T-cell (primary cell): Measurements from ENCODE around the gene PATE3. TPM values are rescaled to one million over a fixed set of nuclear protein-coding genes. Genes with fewer than 3 reads are reported as not detected.

Source experiments
- ATAC-seq, 4 experiments: fragments of 200-7000 bp in 3 of 4; fragments of 150-1000 bp in 1 of 4; cut with Tn5 transposase; replicated peaks in 1 of 4; 1 replicate in 3 of 4; 2 replicates in 1 of 4; pipeline ENCODE4 v1.10.0; 2021; ENCODE audit warnings: moderate library complexity in 3 of 4, mild to moderate bottlenecking in 2 of 4, moderate number of reproducible peaks in 1 of 4
- CTCF ChIA-PET, 2 donors: fragments of 300-600 bp; sonication (Branson Sonifier 250); formaldehyde crosslinking; loops; one replicate each; lab custom pipeline; 2022; ENCODE audit warnings: antibody characterized with exemption in 2 of 2; lab: Charles Lee
- POLR2A ChIA-PET, 2 donors: fragments of 300-600 bp; sonication (Branson Sonifier 250); formaldehyde crosslinking; loops; one replicate each; lab custom pipeline; 2022; ENCODE audit warnings: antibody characterized with exemption in 2 of 2; lab: Charles Lee
- DNase-seq, 35 experiments: peaks; one replicate each; pipeline versions ENCODE4 v3.0.0 to v3.0.0-alpha.2; 2013 to 2023
- H3K27ac ChIP-seq: one replicate; pipeline ENCODE4 v1.5.1; 2013; ENCODE audit warnings: low read length
- H3K27me3 ChIP-seq, 2 experiments: replicated peaks in 1 of 2; 1 replicate in 1 of 2; 2 replicates in 1 of 2; pipeline versions ENCODE4 v1.6.1 to v1.7.0; 2013; ENCODE audit warnings: low read length in 1 of 2, mixed read lengths in 1 of 2; ENCODE audit not compliant: control insufficient read depth in 2 of 2, insufficient read depth in 2 of 2; ENCODE audit errors: extremely low read depth in 1 of 2
- H3K36me3 ChIP-seq, 2 donors: 1 replicate in 1 of 2; 2 replicates in 1 of 2; pipeline versions ENCODE4 v1.6.1 to v1.7.0; 2013; ENCODE audit warnings: low read length in 1 of 2; ENCODE audit not compliant: control insufficient read depth in 2 of 2, insufficient read depth in 1 of 2; ENCODE audit errors: extremely low read depth in 1 of 2
- H3K4me1 ChIP-seq, 2 experiments: 1 replicate in 1 of 2; 2 replicates in 1 of 2; pipeline versions ENCODE4 v1.6.1 to v1.7.0; 2013; ENCODE audit warnings: low read length in 2 of 2, mixed read lengths in 1 of 2; ENCODE audit not compliant: insufficient read depth in 2 of 2, control insufficient read depth in 1 of 2; ENCODE audit errors: extremely low read depth in 1 of 2
- H3K4me3 ChIP-seq, 2 donors: 1 replicate in 1 of 2; 2 replicates in 1 of 2; pipeline versions ENCODE4 v1.5.1 to v1.7.0; 2013; ENCODE audit warnings: mild to moderate bottlenecking in 2 of 2, low read length in 1 of 2, moderate library complexity in 1 of 2; ENCODE audit not compliant: control insufficient read depth in 1 of 2; ENCODE audit errors: extremely low read depth in 1 of 2
- H3K9me3 ChIP-seq: 2 replicates; pipeline ENCODE4 v1.7.0; 2013
- H3K27ac Mint-ChIP-seq, 2 donors: one replicate each; pipeline ENCODE4 v1.8.0; 2020 to 2021; ENCODE audit warnings: mild to moderate bottlenecking in 2 of 2, mixed read lengths in 2 of 2
- H3K27me3 Mint-ChIP-seq, 2 donors: one replicate each; pipeline ENCODE4 v1.8.0; 2021 to 2022; ENCODE audit warnings: mixed read lengths in 2 of 2
- H3K36me3 Mint-ChIP-seq: one replicate; pipeline ENCODE4 v1.8.0; 2021; ENCODE audit warnings: mixed read lengths
- H3K4me1 Mint-ChIP-seq, 3 donors: one replicate each; pipeline ENCODE4 v1.8.0; 2020 to 2022; ENCODE audit warnings: mixed read lengths in 3 of 3, mild to moderate bottlenecking in 1 of 3
- H3K4me3 Mint-ChIP-seq, 3 donors: one replicate each; pipeline ENCODE4 v1.8.0; 2020 to 2022; ENCODE audit warnings: mild to moderate bottlenecking in 3 of 3, mixed read lengths in 3 of 3, moderate library complexity in 3 of 3
- H3K9me3 Mint-ChIP-seq, 3 donors: one replicate each; pipeline ENCODE4 v1.8.0; 2020 to 2022; ENCODE audit warnings: mixed read lengths in 3 of 3
- WGBS: methylation state at CpG from one replicate; pipeline ENCODE4 v1.1.5; 2013; ENCODE audit warnings: missing lambda C conversion rate; ENCODE audit not compliant: insufficient coverage; 5-methylcytosine and 5-hydroxymethylcytosine counted together
- total RNA-seq, 35 experiments: library from RNA in 6 of 35; stranded (reverse) in 6 of 35; fragments of 120-200 nt in 1 of 35; gene quantifications; one replicate each; pipeline versions ENCODE4 v1.2.1 to v1.2.4 and lab custom pipeline; 2013 to 2026

The PATE3 gene
- total RNA-seq, 5 donors from 2014 or later (not counting 1 experiment from before 2014, with no cell fraction given), result not detected

DNA sequence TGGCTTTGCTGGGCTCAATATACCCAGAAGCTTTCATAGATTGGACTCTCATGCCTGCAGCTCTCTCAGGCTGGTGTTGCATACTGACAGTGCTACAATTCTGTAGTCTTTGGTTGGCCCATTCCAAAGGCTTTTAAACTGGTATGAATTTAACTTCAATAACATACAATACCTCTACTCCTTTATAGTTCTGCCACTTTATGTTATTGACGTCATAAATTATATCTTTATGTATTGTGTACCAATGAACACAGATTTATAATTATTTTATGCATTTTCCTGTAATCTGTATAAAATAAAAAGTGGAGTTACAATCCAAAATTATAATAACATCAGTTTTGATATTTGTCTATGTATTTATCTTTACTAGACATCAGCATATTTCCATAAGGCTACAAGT lies 25.5 kb upstream of the PATE3 start:
- Mint-ChIP-seq H3K27me3 (peaks cover 16 to 20% of the 10 kb centered on the region in 2 donors), H3K36me3 (no peaks in the 10 kb centered on the region), H3K27ac (no peak overlapping the region), H3K4me3 (no peak overlapping the region), H3K9me3 (peaks cover 6 to 13% (median 6%) of the 10 kb centered on the region in 3 donors), H3K4me1 (no peaks in the 10 kb centered on the region)
- no peaks in the 10 kb centered on the region for H3K36me3 ChIP-seq
- H3K9me3 ChIP-seq, result no peaks in the 10 kb centered on the region
- no peak for ATAC-seq
- no peaks in the 10 kb centered on the region for H3K4me1 ChIP-seq
- ChIA-PET POLR2A (interaction anchor here in 1 of 2 donors (0.5 kb wide), 1 partner anchor 322 kb away, joined by 3 read pairs; no protein-coding TSS in a partner anchor), CTCF (no interaction called here)
- no peak overlapping the region for H3K4me3 ChIP-seq
- DNase-seq, result no peak
- WGBS, result no CpG with 5 or more reads among the region's 1 CpG
- H3K27me3 ChIP-seq, result peaks cover 0 to 7% of the 10 kb centered on the region in 2 experiments
- H3K27ac ChIP-seq, result no peak overlapping the region

DNA sequence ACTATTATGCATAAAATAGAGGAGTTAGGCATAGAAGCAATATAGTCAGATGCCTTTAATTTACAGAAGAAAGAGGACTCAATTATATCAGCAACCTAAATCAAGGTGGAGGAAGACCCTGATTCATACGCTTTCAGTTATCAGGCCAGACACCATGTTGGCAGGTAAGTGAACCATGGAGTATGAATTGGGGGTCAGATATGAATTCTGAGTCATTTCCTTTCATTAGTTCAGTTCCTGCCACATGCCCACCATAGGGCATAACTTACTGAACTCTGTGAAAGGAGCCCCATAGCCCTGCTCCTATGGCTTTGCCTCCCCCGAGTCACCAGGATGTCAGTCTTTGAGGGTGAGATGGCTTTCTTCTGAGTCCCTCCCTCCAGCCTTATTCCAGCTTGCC lies 24.4 kb upstream of the PATE3 start:
- Mint-ChIP-seq H3K27me3 (peaks cover 19 to 24% of the 10 kb centered on the region in 2 donors), H3K36me3 (no peaks in the 10 kb centered on the region), H3K4me3 (no peak overlapping the region), H3K9me3 (peaks cover 4 to 6% (median 5%) of the 10 kb centered on the region in 3 donors), H3K4me1 (peaks cover 0 to 3% (median 0%) of the 10 kb centered on the region in 3 donors), H3K27ac (no peak overlapping the region)
- DNase-seq (no peak), ATAC-seq (no peak)
- H3K36me3 ChIP-seq, result no peaks in the 10 kb centered on the region
- H3K4me3 ChIP-seq, result no peak overlapping the region
- ChIA-PET POLR2A (no interaction called here), CTCF (no interaction called here)
- no peaks in the 10 kb centered on the region for H3K4me1 ChIP-seq
- WGBS, result no CpG with 5 or more reads among the region's 2 CpGs
- no peaks in the 10 kb centered on the region for H3K9me3 ChIP-seq
- no peak overlapping the region for H3K27ac ChIP-seq
- peaks cover 0 to 7% of the 10 kb centered on the region in 2 experiments for H3K27me3 ChIP-seq

DNA sequence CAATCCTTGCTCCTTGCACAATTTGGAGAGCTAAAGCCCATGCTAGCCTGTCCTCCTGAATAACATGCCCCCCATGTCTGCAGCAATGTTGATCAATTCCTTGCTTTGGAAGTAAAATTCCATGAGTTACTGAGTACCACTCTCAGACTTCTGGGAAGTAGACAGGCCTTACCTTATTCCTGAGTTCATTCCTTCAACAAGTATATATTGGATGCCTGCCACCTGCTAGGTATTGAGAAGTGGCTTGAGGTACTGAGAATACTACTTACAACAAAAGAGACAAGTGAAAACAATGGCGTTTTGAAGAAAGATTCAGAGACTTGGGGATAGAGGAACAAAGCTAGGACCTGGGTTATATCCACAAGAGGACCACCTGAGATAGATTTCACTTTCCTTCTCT lies 21.7 kb upstream of the PATE3 start:
- Mint-ChIP-seq H3K4me1 (peaks cover 0 to 3% (median 0%) of the 10 kb centered on the region in 3 donors), H3K36me3 (no peaks in the 10 kb centered on the region)
- POLR2A ChIA-PET, result no interaction called here

DNA sequence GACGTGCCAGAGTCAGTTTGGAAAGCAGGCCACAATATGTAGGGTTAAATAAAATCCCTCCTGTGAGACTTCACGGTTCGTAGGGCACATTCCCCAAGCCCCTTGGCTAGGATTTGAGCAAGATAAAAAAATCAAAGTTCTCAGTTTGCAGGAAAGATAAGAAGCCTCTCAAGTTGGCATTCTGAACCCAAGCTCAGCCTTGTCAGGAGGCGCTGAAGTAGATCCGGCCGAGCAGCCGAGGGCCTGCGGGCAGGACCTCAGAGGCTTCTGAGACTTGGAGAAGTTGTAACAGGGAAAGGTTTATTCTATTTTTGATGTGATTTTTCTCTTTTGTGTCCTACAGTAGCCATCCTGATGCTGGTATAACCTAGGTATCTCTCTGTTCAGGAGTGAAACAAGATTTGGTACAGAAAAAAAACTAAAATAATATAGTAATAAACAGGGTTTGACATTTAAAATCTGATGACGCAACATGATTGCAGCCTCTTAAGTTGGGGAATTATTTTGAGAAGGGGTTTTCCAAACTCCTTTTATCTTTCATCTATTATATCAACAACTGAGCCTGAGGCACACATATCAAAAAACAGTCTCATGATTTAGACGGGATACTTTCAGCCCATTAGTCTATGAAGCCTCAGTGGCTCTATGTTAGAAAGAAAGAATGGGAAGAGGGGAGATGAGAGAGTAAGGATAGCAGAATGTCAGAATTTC lies 19.4 kb upstream of the PATE3 start:
- Mint-ChIP-seq H3K27me3 (peaks cover 24 to 27% of the 10 kb centered on the region in 2 donors), H3K4me3 (no peak overlapping the region), H3K9me3 (no peaks in the 10 kb centered on the region), H3K36me3 (no peaks in the 10 kb centered on the region), H3K27ac (no peak overlapping the region), H3K4me1 (peaks cover 0 to 3% (median 0%) of the 10 kb centered on the region in 3 donors)
- ChIA-PET CTCF (no interaction called here), POLR2A (no interaction called here)
- Histone ChIP-seq H3K9me3 (no peaks in the 10 kb centered on the region), H3K4me1 (no peaks in the 10 kb centered on the region), H3K4me3 (no peak overlapping the region), H3K36me3 (no peaks in the 10 kb centered on the region), H3K27ac (no peak overlapping the region), H3K27me3 (peaks cover 0 to 10% of the 10 kb centered on the region in 2 experiments)
- 54% methylated on average over 7 of the region's 10 CpGs for WGBS
- DNase-seq (no peak), ATAC-seq (no peak)

More for the DNA sequence above, 21.7 kb upstream of the PATE3 start:
- H3K27me3 ChIP-seq, result peaks cover 0 to 10% of the 10 kb centered on the region in 2 experiments
- WGBS, result no CpG with 5 or more reads among the region's 1 CpG
- no peak overlapping the region for H3K27ac Mint-ChIP-seq
- H3K36me3 ChIP-seq, result no peaks in the 10 kb centered on the region
- no peaks in the 10 kb centered on the region for H3K9me3 Mint-ChIP-seq
- ATAC-seq (no peak), DNase-seq (no peak)
- peaks cover 24 to 27% of the 10 kb centered on the region in 2 donors for H3K27me3 Mint-ChIP-seq
- no peak overlapping the region for H3K4me3 ChIP-seq
- H3K4me3 Mint-ChIP-seq, result no peak overlapping the region
- no peaks in the 10 kb centered on the region for H3K4me1 ChIP-seq
- H3K27ac ChIP-seq, result no peak overlapping the region
- CTCF ChIA-PET, result no interaction called here
- H3K9me3 ChIP-seq, result no peaks in the 10 kb centered on the region

DNA sequence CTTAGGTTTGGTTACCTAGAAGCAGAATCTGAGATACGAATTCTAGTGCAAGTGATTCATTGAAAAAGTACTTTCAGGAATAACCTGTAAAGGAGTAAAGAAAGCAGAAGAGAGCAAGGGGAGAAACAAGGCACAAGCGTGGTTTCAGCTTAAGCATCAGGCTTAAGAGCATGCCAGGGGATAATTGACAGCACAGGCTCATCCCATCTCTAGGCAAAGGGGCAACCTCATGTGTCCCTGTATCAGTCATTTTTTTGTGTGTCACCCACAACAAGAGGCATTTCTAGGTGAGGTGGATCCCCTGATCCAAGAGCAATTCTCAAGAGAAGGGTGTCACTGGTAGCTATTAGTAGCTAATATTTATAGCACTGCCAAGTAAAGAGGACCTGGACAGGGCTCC lies 17.3 kb upstream of the PATE3 start:
- H3K36me3 Mint-ChIP-seq, result no peaks in the 10 kb centered on the region
- Histone ChIP-seq H3K4me3 (no peak overlapping the region), H3K36me3 (no peaks in the 10 kb centered on the region), H3K9me3 (no peaks in the 10 kb centered on the region), H3K4me1 (no peaks in the 10 kb centered on the region), H3K27ac (no peak overlapping the region), H3K27me3 (peaks cover 0 to 3% of the 10 kb centered on the region in 2 experiments)
- ChIA-PET POLR2A (no interaction called here), CTCF (no interaction called here)
- no peaks in the 10 kb centered on the region for H3K9me3 Mint-ChIP-seq
- peaks cover 17 to 27% of the 10 kb centered on the region in 2 donors for H3K27me3 Mint-ChIP-seq
- peaks cover 0 to 3% (median 0%) of the 10 kb centered on the region in 3 donors for H3K4me1 Mint-ChIP-seq
- H3K27ac Mint-ChIP-seq, result no peak overlapping the region
- ATAC-seq (no peak), DNase-seq (no peak)
- H3K4me3 Mint-ChIP-seq, result no peak overlapping the region
- WGBS, result 52% methylated on average over 2 of the region's 2 CpGs

DNA sequence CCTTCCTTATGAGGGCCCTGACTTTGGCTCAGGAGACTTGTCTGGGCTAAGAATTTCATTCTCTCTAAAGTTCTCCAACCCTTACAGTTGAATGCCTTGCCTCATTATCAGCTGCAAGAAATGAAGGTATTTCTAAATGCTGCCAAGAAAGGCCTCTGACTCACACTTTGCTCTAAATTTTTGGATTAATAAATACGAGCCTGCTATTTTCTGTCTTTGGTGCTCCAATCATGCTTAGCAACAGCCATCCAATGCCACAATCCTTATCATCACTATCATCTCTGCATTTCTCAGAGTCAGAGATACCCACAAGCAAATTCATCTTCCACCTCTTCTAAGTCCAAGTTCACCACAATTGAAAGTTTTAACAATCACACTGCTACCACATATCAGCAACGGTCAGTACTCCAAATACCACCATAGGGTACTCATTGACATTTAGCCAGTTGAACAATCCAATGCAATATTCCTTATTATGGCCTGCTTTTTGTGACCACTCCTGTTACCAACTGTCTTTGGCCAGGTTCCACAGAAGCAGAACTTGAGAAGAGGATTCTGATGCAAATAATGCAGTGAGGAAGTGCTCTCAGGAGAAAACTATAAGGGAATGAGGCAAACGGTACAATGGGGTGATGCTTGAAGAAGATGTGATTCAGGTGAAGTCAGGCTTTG lies 15.0 kb upstream of the PATE3 start:
- Histone ChIP-seq H3K27ac (no peak overlapping the region), H3K4me1 (no peaks in the 10 kb centered on the region), H3K9me3 (no peaks in the 10 kb centered on the region), H3K27me3 (peaks cover 0 to 3% of the 10 kb centered on the region in 2 experiments), H3K4me3 (no peak overlapping the region), H3K36me3 (no peaks in the 10 kb centered on the region)
- no peak for ATAC-seq
- POLR2A ChIA-PET, result no interaction called here
- Mint-ChIP-seq H3K27me3 (peaks cover 18 to 28% of the 10 kb centered on the region in 2 donors), H3K4me3 (no peak overlapping the region), H3K4me1 (peaks cover 0 to 1% (median 0%) of the 10 kb centered on the region in 3 donors), H3K27ac (no peak overlapping the region), H3K36me3 (no peaks in the 10 kb centered on the region), H3K9me3 (no peaks in the 10 kb centered on the region)
- CTCF ChIA-PET, result no interaction called here
- no peak for DNase-seq
- WGBS, result 45% methylated on average over 2 of the region's 3 CpGs
